Measurements from ENCODE around the gene XAB2.

- TF ChIP-seq POLR2AphosphoS5 (IDR thresholded peaks at IDR 0.05) (no peak), CTCF (IDR thresholded peaks at IDR 0.05) (no peak), POLR2A (IDR thresholded peaks at IDR 0.05) (no peak)
Observed at GRCh38 chr19:7620442-7621412, 8.6 kb downstream of the XAB2 start.
